Neural cell (in vitro differentiated cells): ENCODE results near the gene CLEC5A. TPM values are rescaled to one million over a fixed set of nuclear protein-coding genes. Genes with fewer than 3 reads are reported as not detected.

Source experiments
- H2AFZ ChIP-seq: fragments of 200-600, 300-800 bp; sonication (generic), shearing (Covaris generic); 2 replicates; pipeline ENCODE4 v1.6.0; 2014; ENCODE audit warnings: low read depth, mild to moderate bottlenecking, antibody characterized with exemption, low read length, moderate library complexity
- H3F3A ChIP-seq: fragments of 200-600 bp; shearing (Covaris generic); 2 replicates; pipeline ENCODE4 v1.6.1; 2016; ENCODE audit warnings: mild to moderate bottlenecking, moderate library complexity, mixed read lengths, antibody characterized with exemption, low read length; ENCODE audit not compliant: insufficient read depth, poor library complexity, severe bottlenecking
- H3K27ac ChIP-seq: fragments of 200-600, 300-800 bp; sonication (generic), shearing (Covaris generic); 2 replicates; pipeline ENCODE4 v1.5.1; 2014; ENCODE audit warnings: mild to moderate bottlenecking, low read length, moderate library complexity
- H3K27me3 ChIP-seq: fragments of 300-800, 200-600 bp; sonication (generic), shearing (Covaris generic); 2 replicates; pipeline ENCODE4 v1.6.0; 2014; ENCODE audit warnings: mild to moderate bottlenecking, low read depth, low read length, moderate library complexity; ENCODE audit not compliant: insufficient read depth
- H3K36me3 ChIP-seq: fragments of 300-800, 200-600 bp; sonication (generic), shearing (Covaris generic); 2 replicates; pipeline ENCODE4 v1.5.1; 2014; ENCODE audit warnings: mild to moderate bottlenecking, antibody characterized with exemption, low read length, moderate library complexity; ENCODE audit not compliant: insufficient read depth
- H3K4me2 ChIP-seq: fragments of 300-800, 200-600 bp; sonication (generic), shearing (Covaris generic); 2 replicates; pipeline ENCODE4 v1.6.0; 2014; ENCODE audit warnings: mild to moderate bottlenecking, low read length
- H3K4me3 ChIP-seq: fragments of 300-800, 200-600 bp; sonication (generic), shearing (Covaris generic); 2 replicates; pipeline ENCODE4 v1.5.1; 2014; ENCODE audit warnings: mild to moderate bottlenecking, low read length, moderate library complexity
- H3K79me2 ChIP-seq: fragments of 200-600 bp; shearing (Covaris generic); replicated peaks from 2 replicates; pipeline ENCODE4 v1.6.0; 2014; ENCODE audit warnings: mild to moderate bottlenecking, low read length, moderate library complexity; ENCODE audit not compliant: insufficient read depth
- H3K9ac ChIP-seq: fragments of 300-800, 200-600 bp; sonication (generic), shearing (Covaris generic); 2 replicates; pipeline ENCODE4 v1.6.1; 2016; ENCODE audit warnings: mild to moderate bottlenecking, low read length, mixed read lengths
- H3K9me2 ChIP-seq: fragments of 200-600 bp; shearing (Covaris generic); 2 replicates; pipeline ENCODE4 v1.6.1; 2016; ENCODE audit warnings: mild to moderate bottlenecking, low read length, mixed read lengths; ENCODE audit not compliant: insufficient read depth
- H3K9me3 ChIP-seq: fragments of 200-600, 300-800 bp; sonication (generic), shearing (Covaris generic); 2 replicates; pipeline ENCODE4 v1.6.1; 2016; ENCODE audit warnings: mild to moderate bottlenecking, mixed run types, low read length, moderate library complexity, mixed read lengths
- H4K20me1 ChIP-seq: fragments of 200-600 bp; shearing (Covaris generic); 2 replicates; pipeline ENCODE4 v1.6.1; 2016; ENCODE audit warnings: mild to moderate bottlenecking, mixed run types; ENCODE audit not compliant: insufficient read depth
- CTCF ChIP-seq: fragments of 450-650 bp; IDR thresholded peaks from 2 replicates; pipeline ENCODE4 v1.5.1; 2014; ENCODE audit warnings: antibody characterized with exemption, mild to moderate bottlenecking, moderate library complexity; ENCODE audit not compliant: poor library complexity, severe bottlenecking
- EP300 ChIP-seq: fragments of 450-650 bp; conservative IDR thresholded peaks from 2 replicates; pipeline ENCODE4 v1.6.1; 2014; ENCODE audit warnings: antibody characterized with exemption, mild to moderate bottlenecking, moderate library complexity; ENCODE audit not compliant: poor library complexity, severe bottlenecking
- EZH2 ChIP-seq: fragments of 200-600, 300-800 bp; shearing (Covaris generic), sonication (generic); IDR thresholded peaks from 2 replicates; pipeline ENCODE4 v1.6.1; 2014; ENCODE audit warnings: antibody characterized with exemption, low read length, borderline replicate concordance, mild to moderate bottlenecking; ENCODE audit not compliant: insufficient read depth, poor library complexity, severe bottlenecking
- MXI1 ChIP-seq: fragments of 450-650 bp; conservative IDR thresholded peaks from 2 replicates; pipeline ENCODE4 v1.6.1; 2014; ENCODE audit warnings: antibody characterized with exemption, mild to moderate bottlenecking; ENCODE audit not compliant: poor library complexity, severe bottlenecking
- POLR2AphosphoS5 ChIP-seq: IDR thresholded peaks from 2 replicates; pipeline ENCODE4 v1.6.1; 2012
- RAD21 ChIP-seq: fragments of 450-650 bp; conservative IDR thresholded peaks from 2 replicates; pipeline ENCODE4 v1.6.1; 2014; ENCODE audit warnings: antibody characterized with exemption, mild to moderate bottlenecking, moderate library complexity
- SMC3 ChIP-seq: fragments of 450-650 bp; conservative IDR thresholded peaks from 2 replicates; pipeline ENCODE4 v1.6.1; 2014; ENCODE audit warnings: antibody characterized with exemption, mild to moderate bottlenecking, moderate library complexity; ENCODE audit not compliant: poor library complexity
- TAF1 ChIP-seq: IDR thresholded peaks from 2 replicates; pipeline ENCODE4 v1.6.1; 2012; ENCODE audit warnings: low read depth
- polyA plus RNA-seq: library from polyadenylated mRNA; depleted of rRNA; stranded (reverse); fragments of >200 nt; gene quantifications from 2 replicates; pipeline ENCODE4 v1.2.3, GENCODE V29; 2014
- TF ChIP-seq, protein P1 (sequence below): IDR thresholded peaks from 2 replicates; pipeline ENCODE4 v1.6.1; 2012; ENCODE audit warnings: borderline replicate concordance

CLEC5A gene
- polyA plus RNA-seq, 1 donor from 2014 or later, result not detected

DNA sequence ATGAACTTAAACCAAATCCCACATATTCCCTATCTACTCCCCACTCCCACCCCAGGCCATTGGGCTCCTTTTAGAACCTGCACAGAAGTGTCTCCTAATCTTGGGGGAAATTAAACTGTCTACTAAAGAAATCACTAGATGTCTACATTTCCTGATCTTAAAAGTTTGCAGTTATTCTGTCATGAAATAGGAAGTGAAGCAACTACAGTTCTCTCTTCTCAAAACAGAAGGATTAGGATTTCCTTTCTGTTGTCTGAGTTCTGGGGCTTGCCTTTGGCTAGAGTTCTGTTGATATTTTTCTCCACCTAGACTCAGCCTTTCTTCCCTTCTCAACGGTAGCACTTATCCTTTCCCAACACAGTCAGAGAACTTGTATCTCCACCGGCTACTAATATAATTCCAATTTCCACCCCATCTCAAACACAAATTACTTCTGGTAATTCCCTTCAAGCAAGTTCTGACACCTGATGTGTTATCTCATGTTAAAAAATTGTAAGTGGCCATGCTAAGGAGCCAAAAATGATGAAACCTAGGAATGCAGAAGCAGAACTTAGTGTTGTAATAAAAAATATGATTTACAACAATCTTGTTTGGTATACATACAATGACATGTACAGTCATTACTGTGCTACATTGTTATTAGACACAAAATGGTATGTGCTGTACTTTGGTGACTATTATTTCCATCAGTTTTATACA, 18.5 kb downstream of the CLEC5A start (continued):
- no peak for TF ChIP-seq CTCF

GRCh38 chr7:141920281-141920680, 26.5 kb downstream of the CLEC5A start:
- Histone ChIP-seq H4K20me1 (no peaks in the 10 kb centered on the region), H3K27me3 (no peaks in the 10 kb centered on the region), H3K9me2 (no peaks in the 10 kb centered on the region), H3K9me3 (no peaks in the 10 kb centered on the region), H3K79me2 (no peaks in the 10 kb centered on the region), H3K36me3 (no peaks in the 10 kb centered on the region), H3K27ac (no peak overlapping the region), H3K4me2 (no peak overlapping the region), H3F3A (no peaks in the 10 kb centered on the region), H2AFZ (no peak overlapping the region), H3K4me3 (no peak overlapping the region), H3K9ac (no peak overlapping the region)
- TF ChIP-seq TAF1, result no peak
- TF ChIP-seq MXI1, result no peak
- TF ChIP-seq, protein P1, sequence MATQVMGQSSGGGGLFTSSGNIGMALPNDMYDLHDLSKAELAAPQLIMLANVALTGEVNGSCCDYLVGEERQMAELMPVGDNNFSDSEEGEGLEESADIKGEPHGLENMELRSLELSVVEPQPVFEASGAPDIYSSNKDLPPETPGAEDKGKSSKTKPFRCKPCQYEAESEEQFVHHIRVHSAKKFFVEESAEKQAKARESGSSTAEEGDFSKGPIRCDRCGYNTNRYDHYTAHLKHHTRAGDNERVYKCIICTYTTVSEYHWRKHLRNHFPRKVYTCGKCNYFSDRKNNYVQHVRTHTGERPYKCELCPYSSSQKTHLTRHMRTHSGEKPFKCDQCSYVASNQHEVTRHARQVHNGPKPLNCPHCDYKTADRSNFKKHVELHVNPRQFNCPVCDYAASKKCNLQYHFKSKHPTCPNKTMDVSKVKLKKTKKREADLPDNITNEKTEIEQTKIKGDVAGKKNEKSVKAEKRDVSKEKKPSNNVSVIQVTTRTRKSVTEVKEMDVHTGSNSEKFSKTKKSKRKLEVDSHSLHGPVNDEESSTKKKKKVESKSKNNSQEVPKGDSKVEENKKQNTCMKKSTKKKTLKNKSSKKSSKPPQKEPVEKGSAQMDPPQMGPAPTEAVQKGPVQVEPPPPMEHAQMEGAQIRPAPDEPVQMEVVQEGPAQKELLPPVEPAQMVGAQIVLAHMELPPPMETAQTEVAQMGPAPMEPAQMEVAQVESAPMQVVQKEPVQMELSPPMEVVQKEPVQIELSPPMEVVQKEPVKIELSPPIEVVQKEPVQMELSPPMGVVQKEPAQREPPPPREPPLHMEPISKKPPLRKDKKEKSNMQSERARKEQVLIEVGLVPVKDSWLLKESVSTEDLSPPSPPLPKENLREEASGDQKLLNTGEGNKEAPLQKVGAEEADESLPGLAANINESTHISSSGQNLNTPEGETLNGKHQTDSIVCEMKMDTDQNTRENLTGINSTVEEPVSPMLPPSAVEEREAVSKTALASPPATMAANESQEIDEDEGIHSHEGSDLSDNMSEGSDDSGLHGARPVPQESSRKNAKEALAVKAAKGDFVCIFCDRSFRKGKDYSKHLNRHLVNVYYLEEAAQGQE, result no peak
- no peak for TF ChIP-seq SMC3
- no peak for TF ChIP-seq POLR2AphosphoS5
- no peak for TF ChIP-seq RAD21

GRCh38 chr7:141916099-141916498, 30.7 kb downstream of the CLEC5A start, which contains the start of gene OR9A4:
Gene OR9A4, plus strand, starts transcription at chr7:141916399. Its CDS starts 2,477 bp downstream, at chr7:141918876.
- no peaks in the 10 kb centered on the region for H3K27me3 ChIP-seq
- H3K4me2 ChIP-seq, result no peak within 1 kb of the TSS
- TF ChIP-seq, protein P1, result no peak
- TF ChIP-seq SMC3 (no peak), CTCF (no peak), TAF1 (no peak), RAD21 (no peak), EZH2 (no peak), MXI1 (no peak), EP300 (no peak), POLR2AphosphoS5 (no peak)
- no peaks in the 10 kb centered on the region for H3K9me2 ChIP-seq
- no peaks in the 10 kb centered on the region for H3K9me3 ChIP-seq
- no peak within 1 kb of the TSS for H3K9ac ChIP-seq
- no peaks in the 10 kb centered on the region for H3K36me3 ChIP-seq
- H3K4me3 ChIP-seq, result no peak within 1 kb of the TSS
- no peak within 1 kb of the TSS for H3K27ac ChIP-seq
- no peaks in the 10 kb centered on the region for H3K79me2 ChIP-seq
- H3F3A ChIP-seq, result no peaks in the 10 kb centered on the region
- no peak within 1 kb of the TSS for H2AFZ ChIP-seq
- no peaks in the 10 kb centered on the region for H4K20me1 ChIP-seq
